Stimulated activated CD4-positive, alpha-beta T cell treated with anti-CD3 and anti-CD28 coated beads, TNF-alpha, amount 100 ng/mL, for 48 hours (primary cell): ENCODE measurements around the gene SNX9.

Experiments used
- DNase-seq, 3 donors: peaks; one replicate each; pipeline ENCODE4 v3.0.0-alpha.2; 2020; ENCODE audit warnings: low read depth in 3 of 3

Gene SNX9

DNA sequence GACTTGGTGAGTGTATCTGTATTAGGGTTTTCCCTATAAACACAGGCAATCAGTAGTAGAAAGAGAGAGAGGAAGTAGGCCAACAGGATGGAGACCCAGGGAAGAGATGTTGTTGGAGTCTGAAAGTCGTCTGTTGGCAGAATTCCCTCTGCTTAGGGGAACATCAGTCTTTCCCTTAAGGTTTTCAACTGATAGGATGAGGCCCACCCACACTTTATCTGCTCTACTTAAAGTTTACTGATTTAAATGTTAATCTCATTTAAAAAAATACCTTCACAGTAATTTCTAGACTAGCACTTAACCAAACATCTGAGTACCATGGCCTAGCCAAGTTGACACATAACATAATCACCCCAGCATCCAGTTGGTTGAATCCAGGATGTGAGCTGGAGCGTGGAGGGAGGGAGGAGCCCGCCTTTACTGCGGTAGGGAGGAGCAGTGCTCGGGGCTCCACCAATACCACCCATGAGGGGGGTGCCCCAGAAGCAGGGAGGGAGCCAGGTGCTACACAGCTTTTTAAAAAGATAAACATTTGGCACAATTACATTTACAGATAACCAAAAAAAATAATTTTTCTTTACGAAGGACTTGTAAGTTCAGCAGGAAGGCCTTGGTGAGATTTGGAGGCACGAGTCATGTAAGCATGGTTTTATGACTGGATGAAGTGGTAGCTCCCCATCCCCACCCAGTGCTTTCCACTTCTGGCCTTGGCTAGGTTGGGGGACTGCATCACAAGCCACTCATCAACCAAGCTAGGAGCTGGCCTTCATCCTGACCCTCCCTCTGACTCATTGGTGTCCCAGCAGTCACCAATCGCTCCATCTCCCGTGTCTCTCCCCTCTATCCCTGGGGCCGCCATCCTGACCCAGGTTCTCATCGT lies 18.4 kb upstream of the SNX9 start:
- peak in 1 of 3 donors; percentile 23 for DNase-seq

DNA sequence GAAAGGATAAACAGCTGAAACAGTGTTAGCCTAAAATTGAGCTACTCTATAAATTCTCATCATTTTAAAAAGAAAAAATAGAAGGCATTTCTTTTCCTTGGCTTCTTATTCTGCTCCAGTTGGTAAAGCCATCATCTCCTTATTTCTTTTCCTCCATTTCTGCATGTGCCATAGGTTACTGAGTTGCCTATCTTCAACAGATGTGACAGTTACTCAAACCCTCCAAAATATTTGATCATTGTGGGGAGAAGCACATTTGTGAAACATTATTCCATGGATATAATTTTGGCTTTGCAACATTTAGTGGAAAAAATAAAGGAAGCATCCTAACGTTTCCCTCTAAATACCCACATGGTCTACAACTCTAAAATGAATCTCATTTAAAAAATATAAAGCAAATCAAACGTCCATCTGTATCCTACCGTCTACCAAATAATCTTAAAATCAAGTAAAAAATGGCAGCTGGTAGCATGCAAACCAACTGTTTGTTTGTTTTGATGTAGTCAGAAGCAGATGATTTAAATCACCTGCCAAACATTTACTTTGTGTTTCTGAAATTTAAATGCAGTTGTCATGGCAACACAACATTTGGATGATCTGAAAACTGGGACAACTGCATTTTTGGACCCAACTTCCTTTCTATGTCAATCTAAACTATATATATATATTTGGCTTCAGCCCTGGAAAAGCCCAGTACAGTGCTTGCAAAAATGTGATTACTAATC lies 16.8 kb upstream of the SNX9 start:
- no peak for DNase-seq

DNA sequence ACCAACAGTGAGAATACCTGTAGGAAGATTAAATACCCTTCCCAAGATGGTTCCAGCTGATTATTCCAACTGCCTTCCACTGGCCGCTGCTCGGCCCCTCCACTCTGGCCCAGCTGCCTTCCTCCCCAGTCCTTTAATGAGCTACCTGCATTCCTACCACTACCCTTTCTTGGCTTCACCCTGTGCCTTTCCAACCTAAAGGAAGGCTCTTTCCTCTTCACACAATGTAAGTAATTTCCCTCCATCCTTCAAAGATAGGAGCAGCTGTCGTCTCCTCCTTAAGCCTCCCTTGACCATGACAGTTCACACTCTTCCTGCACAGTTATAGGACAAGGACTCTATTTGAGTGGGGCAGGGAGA lies 16.2 kb upstream of the SNX9 start:
- no peak for DNase-seq

- DNase-seq: no peak
Observed at GRCh38 chr6:157808405-157808950, 14.6 kb upstream of the SNX9 start.

DNA sequence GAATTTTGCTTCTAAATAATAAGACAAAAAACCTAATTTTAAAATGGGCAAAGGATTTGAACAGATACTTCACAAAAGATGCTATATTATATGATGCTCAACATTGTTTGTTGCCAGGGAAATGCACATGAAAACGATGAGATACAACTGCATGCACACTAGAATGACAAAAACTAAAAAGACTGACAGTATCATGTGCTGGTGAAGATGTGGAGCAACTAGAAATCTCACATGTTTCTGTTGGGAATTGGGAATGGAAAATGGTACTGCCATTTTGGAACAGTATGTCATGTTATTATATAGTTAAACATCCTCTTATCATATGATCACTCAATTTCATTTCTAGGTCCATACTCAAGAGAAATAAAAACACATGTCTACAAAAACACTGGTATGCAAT lies 13.4 kb upstream of the SNX9 start:
- no peak for DNase-seq

DNA sequence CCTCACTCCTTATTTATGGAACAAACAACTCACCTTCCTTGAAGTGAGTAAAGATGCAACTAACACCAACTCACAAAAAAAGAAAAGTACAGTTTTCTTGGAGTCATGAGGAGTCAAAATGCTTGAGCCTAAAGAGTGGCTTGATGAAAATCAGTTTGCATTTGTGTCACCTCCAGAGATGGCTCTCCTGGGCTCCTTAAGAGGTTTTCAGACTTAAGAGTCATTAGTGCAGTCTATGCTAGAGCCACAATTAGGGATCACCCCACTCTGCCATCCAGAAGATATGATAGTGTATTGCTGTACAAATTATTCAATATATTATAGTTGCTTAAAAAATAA lies 11.9 kb upstream of the SNX9 start:
- DNase-seq: no peak

DNA sequence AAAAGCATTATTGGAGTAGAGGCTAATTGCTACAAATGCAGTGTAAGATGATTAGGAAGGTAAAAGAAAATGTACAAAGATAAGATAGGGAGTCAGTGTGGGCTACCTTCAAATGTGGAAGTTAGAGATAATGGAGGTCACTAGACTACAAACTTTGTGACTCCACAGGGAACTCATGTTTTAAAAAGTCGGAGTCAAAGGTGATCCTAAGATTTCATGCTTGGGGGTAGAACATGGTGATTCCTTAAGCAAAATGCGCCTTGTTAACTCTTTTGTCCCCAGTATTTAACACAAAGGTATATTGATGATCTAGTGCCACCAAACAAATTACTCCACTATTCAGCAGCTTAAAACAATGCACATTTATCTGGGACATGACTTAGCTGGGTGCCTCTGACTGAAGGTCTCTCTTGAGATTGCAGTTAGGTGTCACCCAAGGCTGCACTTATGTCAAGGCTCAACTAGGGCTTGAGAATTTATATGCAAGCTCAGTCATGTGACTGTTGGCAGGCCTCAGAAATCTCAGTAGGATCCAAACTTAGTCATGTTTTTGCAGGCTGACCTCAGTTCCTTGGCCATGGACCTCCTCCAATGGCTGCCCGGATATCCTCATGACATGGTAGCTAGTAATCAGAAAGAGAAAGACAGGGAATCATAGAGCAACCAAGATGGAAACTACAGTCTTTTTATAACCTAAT lies 11.4 kb upstream of the SNX9 start:
- DNase-seq: no peak

DNA sequence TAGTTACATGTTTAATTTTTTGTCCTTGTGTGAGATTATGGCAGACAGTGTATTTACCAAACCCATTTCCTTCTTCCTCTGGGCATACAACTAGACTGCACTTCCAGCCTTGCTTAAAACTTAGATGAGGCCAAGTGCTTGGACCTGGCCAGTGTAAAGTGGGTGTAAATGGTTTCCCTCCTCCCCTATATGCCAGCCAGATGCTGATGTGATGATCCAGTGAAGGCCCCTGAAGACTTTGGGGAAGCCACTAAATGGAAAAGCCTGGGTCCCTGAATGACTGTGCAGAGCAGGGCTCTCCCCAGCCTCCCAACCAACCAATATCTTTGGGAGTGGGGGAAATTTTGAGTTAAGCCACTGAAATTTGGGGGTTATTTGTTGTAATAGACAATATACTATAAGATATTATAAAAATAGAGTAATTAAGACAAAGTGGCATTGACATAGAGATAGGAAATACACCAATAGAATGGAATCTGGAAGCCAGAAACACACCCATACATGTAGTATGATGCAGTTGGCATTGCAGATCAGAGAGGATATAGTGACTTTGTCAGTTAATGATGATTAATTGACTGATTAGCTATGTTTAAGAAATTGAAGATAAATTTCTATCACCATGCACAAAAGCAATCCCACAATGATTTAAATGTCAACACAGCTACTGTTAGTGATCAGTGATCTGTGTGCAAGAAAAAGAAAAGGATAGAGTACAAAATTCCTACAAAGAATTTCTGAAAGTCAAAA lies 10.4 kb upstream of the SNX9 start:
- DNase-seq: no peak

DNA sequence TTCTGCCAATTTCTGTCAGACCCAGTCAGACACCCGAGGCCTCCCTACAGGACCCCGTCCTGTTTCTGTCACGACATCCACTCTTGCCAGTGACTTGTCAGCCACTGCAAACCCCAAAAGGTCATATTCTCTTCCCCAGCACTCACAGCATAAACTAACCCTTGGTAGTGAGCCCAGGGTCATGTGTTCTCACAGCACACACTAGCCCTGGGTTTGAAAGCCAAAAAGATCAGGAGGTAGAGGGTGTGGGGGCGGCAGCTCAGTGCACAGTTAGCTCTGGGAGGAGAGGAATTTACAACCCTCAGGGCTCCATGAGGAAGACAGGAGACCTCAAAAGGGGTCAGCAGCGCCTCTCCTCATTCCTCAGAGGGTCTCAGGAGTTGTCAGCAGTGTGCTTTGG lies 9.9 kb upstream of the SNX9 start:
- no peak for DNase-seq

DNA sequence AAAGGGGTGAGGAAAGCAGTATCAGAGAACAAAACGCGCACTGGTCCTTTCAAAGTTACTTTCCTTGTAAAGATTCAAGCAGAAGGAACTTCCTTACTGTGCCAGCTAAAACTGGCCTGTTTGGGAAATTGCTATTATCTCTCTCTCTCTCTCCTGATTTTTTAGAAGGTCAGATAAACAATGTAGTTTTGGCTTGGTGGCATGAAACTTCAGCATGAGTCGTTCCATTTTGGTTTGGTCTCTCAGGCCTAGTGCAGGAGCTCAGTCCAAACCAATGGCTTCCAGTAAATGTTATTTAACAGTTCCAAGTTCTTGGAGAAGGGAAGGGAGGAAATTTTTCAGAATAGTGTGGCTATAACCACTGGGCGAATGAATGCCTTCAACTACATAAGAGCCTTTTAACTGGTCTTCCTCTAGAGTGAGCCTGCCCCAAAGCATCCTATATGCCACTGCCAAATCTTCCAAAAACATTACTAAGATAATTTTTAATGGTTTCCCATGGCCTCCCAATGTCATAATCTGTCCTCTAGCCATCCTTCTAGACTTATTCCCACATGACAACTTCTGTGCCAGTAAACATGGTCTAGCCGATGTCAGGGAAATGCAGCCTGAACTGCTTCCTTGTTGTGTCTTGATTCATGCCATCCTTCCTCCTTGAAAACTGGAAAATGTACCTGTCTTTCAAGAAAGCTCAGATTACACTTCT lies 9.1 kb upstream of the SNX9 start:
- DNase-seq: no peak

DNA sequence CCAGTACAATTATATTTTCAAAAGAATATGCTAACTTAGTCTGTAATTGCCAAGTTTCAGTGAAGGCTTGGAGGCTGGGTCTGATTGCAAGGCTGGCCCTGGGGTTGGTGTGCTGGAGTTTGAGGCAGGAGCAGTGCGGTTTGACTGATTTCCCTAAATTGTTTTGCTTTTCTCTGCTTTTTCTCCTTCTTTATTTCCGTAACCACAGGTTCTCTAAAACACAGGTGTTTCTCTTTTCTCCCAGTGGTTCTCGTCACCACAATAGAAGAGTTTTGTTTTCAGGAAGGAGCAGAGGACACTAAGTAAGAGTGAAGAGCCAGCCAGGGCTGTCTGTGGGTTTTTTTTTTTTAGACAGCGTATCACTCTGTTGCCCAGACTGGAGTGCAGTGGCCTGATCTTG lies 8.2 kb upstream of the SNX9 start:
- no peak for DNase-seq

GRCh38 chr6:157821342-157822033 lies 1.6 kb upstream of the SNX9 start:
- DNase-seq: no peak

DNA sequence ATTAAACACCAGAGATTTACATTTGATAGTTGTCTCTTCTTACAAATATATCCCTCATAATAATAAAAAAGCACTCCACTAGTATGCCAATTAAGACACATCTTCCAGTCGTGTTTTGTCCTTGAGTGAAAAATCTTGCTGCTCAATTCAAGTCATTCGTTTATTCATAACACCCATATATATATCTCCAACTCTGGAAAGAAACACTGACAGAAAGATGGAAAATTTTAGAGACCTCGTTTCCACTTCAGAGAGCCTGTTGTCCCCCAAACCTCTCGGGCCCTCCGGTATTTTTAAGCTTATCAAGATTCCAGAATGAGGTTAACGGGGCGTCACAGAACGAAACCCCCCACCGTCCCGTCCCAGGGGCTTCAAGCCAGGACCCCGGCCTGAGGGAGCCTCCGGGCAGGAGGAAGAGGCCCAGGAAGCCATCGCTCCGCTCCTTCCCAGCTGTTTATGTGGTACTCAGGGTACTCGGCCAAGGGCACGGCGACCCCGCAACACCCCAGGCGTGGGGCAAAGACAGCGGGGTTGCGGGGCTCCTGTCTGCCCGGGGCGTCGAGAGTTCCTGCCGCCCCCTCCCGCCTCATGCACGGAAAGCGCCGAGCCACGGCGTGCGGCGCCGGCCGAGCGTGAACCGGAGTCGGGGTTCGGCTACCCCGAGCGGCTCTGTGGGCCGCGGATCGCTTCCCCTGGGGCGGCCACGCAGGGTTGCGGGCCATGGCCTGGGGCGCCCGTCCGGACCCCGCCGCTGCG lies 623 bp upstream of the SNX9 start:
- no peak for DNase-seq

DNA sequence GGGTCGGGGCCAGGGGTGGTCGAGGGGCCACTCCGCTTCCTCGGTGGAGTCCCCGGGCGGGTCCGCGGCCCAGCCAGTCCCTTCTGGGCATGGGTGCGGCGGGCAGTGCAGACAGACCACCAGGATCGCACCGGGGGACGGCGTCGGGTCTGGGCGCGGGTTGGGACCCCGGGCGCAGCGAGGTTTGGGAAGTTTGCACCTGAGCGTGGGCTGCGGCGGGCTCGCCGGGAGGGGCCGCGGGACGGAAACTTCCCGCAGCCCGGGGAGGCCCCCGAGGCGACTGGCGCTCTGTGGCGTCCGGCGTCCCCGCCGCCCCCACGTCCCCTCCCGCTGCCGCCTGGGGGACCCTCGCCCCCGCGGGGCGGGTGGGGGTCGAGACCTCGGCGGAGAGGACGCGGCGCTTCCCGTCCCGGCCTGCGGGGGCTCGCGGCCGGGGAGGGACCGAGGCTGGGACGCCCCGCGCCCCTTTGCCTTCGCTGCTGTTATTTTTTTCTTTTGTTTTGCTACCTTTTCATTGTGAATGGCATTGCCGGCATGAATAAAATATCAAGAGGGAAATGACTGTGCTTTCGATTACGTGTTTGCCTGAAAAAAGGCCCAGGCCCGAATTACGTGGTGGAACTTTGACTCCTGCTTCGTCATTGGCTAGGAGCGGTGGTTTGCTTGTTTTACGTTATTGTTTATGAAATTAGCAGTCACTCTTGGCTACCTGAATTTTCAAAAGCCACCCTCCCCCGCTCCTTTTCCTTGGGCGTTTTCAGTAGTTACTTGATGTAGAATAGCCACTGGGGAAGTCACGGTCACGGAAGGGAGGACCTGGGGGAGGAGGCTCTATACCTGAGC lies 703 bp downstream of the SNX9 start:
- DNase-seq: peak; percentile 66 to 83 (median 67)

GRCh38 chr6:157825243-157825904 lies 2.3 kb downstream of the SNX9 start:
- DNase-seq: no peak

GRCh38 chr6:157830354-157831017 lies 7.4 kb downstream of the SNX9 start:
- no peak for DNase-seq

GRCh38 chr6:157831018-157831369 lies 7.9 kb downstream of the SNX9 start:
- no peak for DNase-seq
